Measurements from ENCODE around the gene SUPT3H.

The SUPT3H gene

GRCh38 chr6:45377554-45378333 lies at the start of gene SUPT3H:
Gene SUPT3H (minus strand): TSS chr6:45377934.
- DNase-seq (ENCODE audit: low read depth in 2 of 3, low spot score in 1 of 3) = peak; percentile 91 to 93 (median 92)

- DNase-seq (ENCODE audit: low read depth in 2 of 3, low spot score in 1 of 3) = no peak
Measured at GRCh38 chr6:45426251-45426650, 48.5 kb upstream of the SUPT3H start.

GRCh38 chr6:45424451-45424861 lies 46.7 kb upstream of the SUPT3H start:
- peak in 2 of 3 donors; percentile 38 to 47 for DNase-seq (ENCODE audit: low read depth in 2 of 3, low spot score in 1 of 3)

DNA sequence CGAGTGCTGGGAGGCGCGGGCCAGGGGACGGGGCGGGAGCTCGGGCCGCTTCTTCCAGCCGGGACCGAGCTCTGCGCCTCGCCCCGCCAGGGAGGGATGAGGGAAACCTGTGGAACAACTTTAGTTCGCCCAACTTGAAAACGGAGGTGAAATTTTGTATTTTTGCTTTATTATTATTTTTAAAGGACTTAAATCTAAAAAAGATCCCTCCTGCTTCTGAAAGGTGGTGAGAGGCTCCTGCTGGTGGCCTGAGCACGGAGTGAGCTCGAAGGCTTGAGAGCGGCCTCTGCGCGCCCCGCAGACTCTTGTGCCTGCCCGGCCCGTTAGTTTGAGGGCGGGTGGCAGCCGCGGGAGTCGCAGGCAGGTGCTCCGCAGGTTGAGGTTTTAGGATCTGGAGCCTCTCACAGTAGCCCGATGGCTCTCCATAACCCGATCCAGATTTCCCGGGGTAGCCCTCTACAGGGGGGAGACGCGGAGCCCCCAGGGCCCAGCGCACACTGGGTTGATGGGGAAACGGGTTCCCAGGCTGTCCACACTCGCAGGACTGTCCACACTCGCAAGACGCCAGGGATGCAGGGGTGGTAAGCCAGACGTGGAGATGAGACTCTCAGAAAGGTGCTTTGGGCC lies 46.2 kb upstream of the SUPT3H start:
- DNase-seq (ENCODE audit: low read depth in 2 of 3, low spot score in 1 of 3) = peak in 1 of 3 donors; percentile 30

DNA sequence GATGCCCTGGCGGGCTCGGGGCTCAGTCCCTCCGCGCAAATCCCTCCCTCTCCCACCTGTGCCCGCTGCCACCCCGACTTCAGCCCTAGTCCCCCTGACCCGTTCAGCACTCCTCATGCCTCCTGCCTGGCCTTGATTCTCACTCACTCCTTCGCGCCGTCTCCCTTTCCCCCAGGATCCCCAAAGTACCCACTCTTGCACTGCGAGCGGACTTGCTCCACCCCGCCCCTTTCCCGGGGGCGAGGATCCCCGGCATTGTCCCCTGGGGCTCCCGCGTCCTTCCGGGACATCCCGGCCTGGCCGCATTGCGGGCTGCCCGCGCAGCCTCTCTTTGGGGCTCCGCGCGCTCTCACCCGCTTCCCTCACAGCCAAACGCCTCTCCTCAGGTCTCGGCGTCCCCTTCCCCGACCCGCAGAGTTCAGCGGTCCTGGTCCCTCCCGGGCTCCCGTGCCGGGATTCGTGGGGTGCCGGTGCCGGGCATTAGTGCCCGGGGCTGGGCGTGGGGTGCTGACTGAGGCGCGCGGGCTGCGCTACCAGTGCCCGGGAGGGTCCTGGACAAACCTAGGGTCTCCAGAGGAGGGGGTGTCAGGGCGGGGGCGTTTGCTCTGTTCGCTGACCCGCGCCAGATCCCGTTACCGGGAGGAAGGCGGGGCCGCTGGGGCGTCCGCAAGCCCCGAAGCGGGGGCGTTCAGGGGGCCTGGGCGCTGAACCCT lies 45.5 kb upstream of the SUPT3H start:
- peak in 2 of 3 donors; percentile 24 to 40 for DNase-seq (ENCODE audit: low read depth in 2 of 3, low spot score in 1 of 3)

DNA sequence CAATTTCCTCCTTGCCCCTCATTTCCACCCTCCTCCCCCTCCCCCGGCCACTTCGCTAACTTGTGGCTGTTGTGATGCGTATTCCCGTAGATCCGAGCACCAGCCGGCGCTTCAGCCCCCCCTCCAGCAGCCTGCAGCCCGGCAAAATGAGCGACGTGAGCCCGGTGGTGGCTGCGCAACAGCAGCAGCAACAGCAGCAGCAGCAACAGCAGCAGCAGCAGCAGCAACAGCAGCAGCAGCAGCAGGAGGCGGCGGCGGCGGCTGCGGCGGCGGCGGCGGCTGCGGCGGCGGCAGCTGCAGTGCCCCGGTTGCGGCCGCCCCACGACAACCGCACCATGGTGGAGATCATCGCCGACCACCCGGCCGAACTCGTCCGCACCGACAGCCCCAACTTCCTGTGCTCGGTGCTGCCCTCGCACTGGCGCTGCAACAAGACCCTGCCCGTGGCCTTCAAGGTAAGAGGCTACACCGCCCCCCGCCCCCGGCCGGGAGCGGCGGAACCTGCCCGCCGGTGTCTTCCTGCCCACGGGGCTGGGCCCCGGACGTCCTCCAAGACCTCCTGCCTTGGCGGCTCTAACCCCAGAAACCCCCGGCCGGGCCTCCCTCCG lies 44.9 kb upstream of the SUPT3H start:
- DNase-seq (ENCODE audit: low read depth in 2 of 3, low spot score in 1 of 3) = peak in 2 of 3 donors; percentile 28 to 38

DNA sequence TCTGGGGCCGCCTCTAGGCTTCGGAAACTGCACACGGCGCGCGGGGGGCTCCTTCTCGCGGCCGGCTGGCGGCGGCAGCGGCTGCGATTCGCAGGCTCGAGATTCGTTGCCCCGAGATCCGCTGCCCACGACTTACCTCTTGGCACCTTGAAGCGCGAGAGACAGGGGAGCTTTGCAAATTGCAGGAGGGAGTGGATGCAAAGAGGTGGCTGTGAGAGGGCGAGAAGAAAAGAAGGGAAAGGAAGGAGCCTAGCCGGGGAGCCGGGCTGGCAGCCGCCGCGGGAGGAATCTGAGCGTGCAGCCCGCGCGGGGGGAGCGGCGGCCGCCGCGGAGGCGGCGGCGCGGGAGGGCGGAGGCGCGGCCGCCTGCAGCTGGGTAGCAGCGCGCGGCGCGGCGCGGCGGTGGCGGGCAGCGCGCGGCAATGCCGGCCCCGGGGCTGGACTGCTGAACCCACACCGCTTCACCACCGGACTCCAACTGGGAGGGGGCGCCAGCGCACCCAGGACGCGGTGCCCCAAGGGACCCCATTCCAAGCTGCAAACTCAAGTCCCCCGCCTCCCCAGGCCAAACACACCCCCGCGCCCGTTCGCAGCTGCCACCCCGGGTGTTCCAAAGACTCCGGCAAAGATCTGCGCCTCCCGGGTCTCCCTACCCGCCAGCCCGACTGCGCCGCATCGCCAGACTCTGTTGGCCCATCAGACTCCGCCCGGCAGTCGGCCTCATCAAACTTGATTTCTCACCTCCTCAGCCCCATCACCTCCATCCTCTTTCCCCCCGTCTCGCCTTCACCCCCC lies 44.2 kb upstream of the SUPT3H start:
- peak in 2 of 3 donors; percentile 43 to 55 for DNase-seq (ENCODE audit: low read depth in 2 of 3, low spot score in 1 of 3)

DNA sequence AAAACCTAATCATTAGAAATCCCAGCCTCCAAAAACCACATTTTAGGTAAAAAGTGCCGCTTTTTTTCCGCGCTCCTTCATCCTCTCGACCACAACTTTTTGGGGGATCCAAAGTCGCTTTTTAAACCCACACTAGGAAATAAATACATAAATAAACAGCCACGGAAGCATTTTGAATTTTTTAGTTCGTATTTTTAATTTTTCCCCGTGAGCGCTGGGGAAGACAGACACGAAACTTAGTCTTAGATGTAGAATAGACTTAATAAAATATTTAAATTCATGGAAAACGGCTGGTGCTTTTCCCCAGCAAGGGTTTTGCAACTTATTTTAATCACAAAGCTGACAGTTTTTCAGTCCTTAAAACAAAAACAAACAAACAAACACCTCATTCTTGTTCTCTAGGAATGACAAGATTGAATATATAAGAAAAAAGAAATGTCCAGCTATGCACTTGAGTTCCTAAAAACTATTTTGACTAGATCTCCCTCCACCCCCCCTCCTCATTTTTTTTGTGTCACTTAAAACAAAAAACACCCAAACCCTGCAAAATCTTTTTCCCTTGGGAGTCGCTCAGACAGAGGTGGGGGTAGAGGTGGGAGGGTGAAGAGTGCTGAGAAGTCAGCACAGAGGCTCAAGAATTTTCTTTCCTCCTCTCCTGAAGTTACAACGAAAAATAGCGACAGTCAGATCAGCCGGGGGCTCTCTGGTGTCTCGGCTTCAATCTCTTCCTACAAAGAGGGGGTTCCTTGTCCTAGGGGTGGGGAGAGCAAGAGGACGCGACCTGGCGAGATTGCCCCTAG lies 43.4 kb upstream of the SUPT3H start:
- DNase-seq (ENCODE audit: low read depth in 2 of 3, low spot score in 1 of 3) = no peak

- DNase-seq (ENCODE audit: low read depth in 2 of 3, low spot score in 1 of 3) = peak in 2 of 3 donors; percentile 46 to 55
Measured at GRCh38 chr6:45420083-45420908, 42.6 kb upstream of the SUPT3H start.

GRCh38 chr6:45419571-45420082 lies 41.9 kb upstream of the SUPT3H start:
- DNase-seq (ENCODE audit: low read depth in 2 of 3, low spot score in 1 of 3) = peak in 2 of 3 donors; percentile 50 to 61

DNA sequence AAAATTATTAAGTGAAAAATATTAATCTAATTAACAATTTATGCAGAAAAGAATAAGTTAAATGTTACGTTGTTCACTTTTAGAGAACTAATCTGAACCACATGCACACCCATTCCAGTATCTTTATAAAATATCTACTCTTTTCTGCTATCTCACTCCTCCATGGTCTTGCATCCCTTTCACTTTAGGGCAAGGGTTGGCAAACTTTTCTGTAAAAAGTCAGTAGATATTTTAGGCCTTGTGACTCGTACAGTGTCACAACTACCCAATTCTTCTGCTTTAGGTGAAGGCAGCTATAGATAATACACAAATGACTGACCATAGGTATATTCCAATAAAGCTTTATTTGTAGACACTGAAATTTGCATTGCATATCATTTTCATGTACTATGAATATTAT lies 39.7 kb upstream of the SUPT3H start:
- no peak for DNase-seq (ENCODE audit: low read depth in 2 of 3, low spot score in 1 of 3)

GRCh38 chr6:45416700-45417099 lies 39.0 kb upstream of the SUPT3H start:
- no peak for DNase-seq (ENCODE audit: low read depth in 2 of 3, low spot score in 1 of 3)

DNA sequence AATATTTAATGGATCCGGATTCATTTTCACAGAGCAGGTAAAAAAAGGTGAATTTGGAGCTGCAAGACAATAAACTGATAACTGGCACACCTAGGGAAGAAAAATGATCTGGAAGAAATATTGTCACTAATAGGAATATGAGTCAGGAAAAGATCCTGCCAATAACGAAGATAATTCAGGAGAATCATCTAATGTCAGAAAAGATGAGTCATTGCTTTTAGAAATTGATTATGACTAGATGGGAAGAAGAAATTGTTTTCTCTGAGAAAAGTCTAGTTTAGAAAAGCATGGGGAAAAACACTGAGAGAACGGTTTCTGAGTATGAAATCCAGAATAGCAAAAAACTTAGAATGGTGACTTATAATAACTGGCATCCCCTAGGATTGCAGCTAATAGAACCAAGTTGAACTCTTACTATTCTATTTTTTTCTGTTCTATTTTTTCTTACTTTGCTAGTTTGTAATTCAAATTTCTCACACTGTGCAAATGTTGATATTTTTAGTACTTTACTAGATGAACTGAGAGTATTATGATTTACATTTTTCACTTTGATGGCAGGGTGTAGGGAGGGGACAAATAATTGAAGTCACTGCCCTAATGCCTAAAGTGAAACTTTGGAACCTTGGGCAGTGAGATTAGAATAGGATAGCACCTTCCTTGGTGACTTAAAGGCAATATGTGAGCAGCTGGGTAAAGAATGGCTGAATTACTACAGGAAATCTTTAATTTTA lies 38.2 kb upstream of the SUPT3H start:
- DNase-seq (ENCODE audit: low read depth in 2 of 3, low spot score in 1 of 3) = no peak

DNA sequence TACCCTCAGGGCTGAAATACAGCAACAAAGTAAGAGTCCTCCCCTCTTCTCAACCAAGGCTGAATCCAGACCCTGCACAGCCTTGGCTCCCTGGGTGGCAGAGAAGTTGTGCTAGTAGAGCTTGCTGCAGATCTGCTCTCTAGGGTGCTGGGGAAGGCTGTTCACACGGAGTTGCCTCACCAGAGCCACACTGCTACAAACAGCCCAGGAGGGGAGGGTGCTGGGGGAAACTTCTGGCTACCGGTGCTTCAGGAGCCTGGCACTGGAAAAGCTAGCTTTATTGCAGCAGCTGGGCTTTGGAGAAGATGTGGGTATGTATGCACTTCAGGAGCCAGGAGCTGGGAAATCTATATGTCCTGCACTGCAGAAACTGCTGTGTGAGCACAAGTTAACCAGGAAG lies 37.6 kb upstream of the SUPT3H start:
- DNase-seq (ENCODE audit: low read depth in 2 of 3, low spot score in 1 of 3) = no peak

DNA sequence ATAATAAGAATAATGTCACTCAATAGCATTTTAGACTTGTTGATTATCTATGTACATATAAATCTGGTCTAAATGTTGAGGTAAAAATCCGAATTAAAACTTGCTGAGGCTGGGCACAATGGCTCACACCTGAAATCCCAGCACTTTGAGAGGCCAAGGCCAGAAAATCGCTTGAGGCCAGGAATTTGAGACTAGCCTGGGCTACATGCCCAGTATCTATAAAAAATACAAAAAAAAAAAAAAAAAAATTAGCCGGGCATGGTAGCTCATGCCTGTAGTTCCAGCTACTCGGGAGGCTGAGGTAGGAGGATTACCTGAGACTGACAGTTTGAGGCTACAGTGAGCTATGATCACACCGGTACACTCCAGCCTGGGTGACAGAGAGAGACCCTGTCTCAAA lies 34.2 kb upstream of the SUPT3H start:
- no peak for DNase-seq (ENCODE audit: low read depth in 2 of 3, low spot score in 1 of 3)

DNA sequence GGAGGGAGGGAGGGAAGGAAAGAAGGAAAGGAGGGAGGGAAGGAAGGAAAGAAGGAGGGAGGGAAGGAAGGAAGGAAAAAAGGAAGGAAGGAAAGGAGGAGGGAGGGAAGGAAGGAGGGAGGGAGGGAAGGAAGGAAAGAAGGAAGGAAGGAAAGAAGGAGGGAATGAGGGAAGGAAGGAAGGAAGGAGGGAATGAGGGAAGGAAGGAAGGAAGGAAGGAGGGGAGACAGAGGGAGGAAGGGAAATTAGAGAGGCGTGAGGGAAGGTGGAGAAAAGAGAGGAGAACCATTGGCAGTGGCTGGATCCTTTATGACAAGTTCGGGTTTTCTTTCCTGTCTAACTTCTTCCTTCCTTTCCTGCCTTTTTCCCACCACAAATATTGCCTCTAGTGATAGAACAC lies 22.3 kb upstream of the SUPT3H start:
- DNase-seq (ENCODE audit: low read depth in 2 of 3, low spot score in 1 of 3) = no peak

DNA sequence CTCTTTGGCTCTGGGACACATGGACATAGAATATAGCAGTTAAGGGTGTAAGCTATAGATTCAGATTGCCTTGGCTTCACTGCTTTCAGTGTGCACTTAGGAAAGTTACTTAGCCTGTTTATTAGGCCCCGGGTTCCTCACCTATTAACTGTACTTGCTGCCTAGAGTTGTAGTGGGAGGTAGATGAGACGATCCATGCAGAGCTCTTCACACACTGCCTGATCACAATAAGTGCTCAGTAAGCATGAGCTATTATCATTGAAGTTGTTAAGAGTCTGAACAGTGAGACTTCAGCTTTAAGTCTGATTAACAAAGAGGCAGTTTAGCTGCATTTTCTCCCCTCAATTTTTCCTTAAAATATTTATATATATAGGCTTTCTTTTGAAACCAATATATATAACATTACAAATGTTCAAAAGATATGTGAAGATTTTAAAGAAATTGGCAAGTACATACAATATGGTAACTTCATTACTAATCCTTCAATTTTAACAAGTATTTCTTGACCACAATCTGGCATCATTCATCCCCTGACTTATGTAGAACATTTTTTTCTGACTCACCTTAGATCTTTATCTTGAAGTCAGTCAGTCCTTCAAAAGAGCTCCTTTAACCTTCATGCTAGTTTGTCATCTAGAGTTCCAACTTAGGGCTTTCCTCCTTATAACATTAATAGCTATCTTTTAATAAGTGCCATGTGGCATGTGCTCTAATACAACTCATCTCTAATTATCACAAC lies 20.5 kb upstream of the SUPT3H start:
- DNase-seq (ENCODE audit: low read depth in 2 of 3, low spot score in 1 of 3) = no peak
